GM21515 (cell line): Measurements from ENCODE around the gene PPARG.
"Not testable (repeated sequence)": the region's sequence is repeated elsewhere in the genome, so short reads cannot be mapped to it uniquely, and the experiment has no call there.

ENCODE experiments used
- ATAC-seq: cut with Tn5 transposase; IDR thresholded peaks from one replicate; pipeline ENCODE4 v1.9.1; 2021; ENCODE audit not compliant: unreplicated experiment

Gene PPARG

GRCh38 chr3:12478326-12478725 is 189.5 kb downstream of the PPARG start:
- no peak for ATAC-seq

- not testable (repeated sequence) for ATAC-seq
Observed at GRCh38 chr3:12479198-12479597, 190.3 kb downstream of the PPARG start.

- ATAC-seq, result no peak
Observed at GRCh38 chr3:12479919-12480427, 191.1 kb downstream of the PPARG start.

GRCh38 chr3:12483410-12483809 is 194.5 kb downstream of the PPARG start:
- no peak for ATAC-seq

- no peak for ATAC-seq
Observed at GRCh38 chr3:12483872-12484197, 195.0 kb downstream of the PPARG start.
